DOHH2 (cell line): ENCODE data around the gene FAM118B.

Source experiments
- H3F3A ChIP-seq: fragments of 200-600 bp; sonication (generic), shearing (Covaris generic); 2 replicates; pipeline ENCODE4 v1.6.0; 2016; ENCODE audit warnings: antibody characterized with exemption, mild to moderate bottlenecking; ENCODE audit not compliant: control insufficient read depth, insufficient read depth
- H3K27ac ChIP-seq: fragments of 200-600 bp; sonication (generic); 2 replicates; pipeline ENCODE4 v1.5.1; 2014; ENCODE audit warnings: low read depth, mild to moderate bottlenecking, low read length, moderate library complexity
- H3K27me3 ChIP-seq: fragments of 200-600 bp; sonication (generic); 2 replicates; pipeline ENCODE4 v1.6.1; 2014; ENCODE audit warnings: mild to moderate bottlenecking, low read length, mixed read lengths; ENCODE audit not compliant: control insufficient read depth
- H3K36me3 ChIP-seq: fragments of 200-600 bp; sonication (generic); 2 replicates; pipeline ENCODE4 v1.6.1; 2014; ENCODE audit warnings: mild to moderate bottlenecking, low read length, moderate library complexity, mixed read lengths; ENCODE audit not compliant: control insufficient read depth
- H3K4me1 ChIP-seq: fragments of 200-600 bp; sonication (generic); 2 replicates; pipeline ENCODE4 v1.6.1; 2014; ENCODE audit warnings: mild to moderate bottlenecking, low read length, mixed read lengths; ENCODE audit not compliant: control insufficient read depth
- H3K4me2 ChIP-seq: fragments of 200-600 bp; sonication (generic); 2 replicates; pipeline ENCODE4 v1.6.0; 2014; ENCODE audit warnings: mild to moderate bottlenecking, low read length, moderate library complexity
- H3K4me3 ChIP-seq: fragments of 200-600 bp; sonication (generic); 2 replicates; pipeline ENCODE4 v1.5.1; 2014; ENCODE audit warnings: mild to moderate bottlenecking, low read length, mixed read lengths
- H3K79me2 ChIP-seq: fragments of 200-600 bp; sonication (generic); 2 replicates; pipeline ENCODE4 v1.6.1; 2014; ENCODE audit warnings: mild to moderate bottlenecking, low read length, mixed read lengths; ENCODE audit not compliant: control insufficient read depth
- H3K9me2 ChIP-seq: fragments of 200-600 bp; sonication (generic); replicated peaks from 2 replicates; pipeline ENCODE4 v1.6.1; 2014; ENCODE audit warnings: mild to moderate bottlenecking, low read length, mixed read lengths; ENCODE audit not compliant: control insufficient read depth
- H3K9me3 ChIP-seq: fragments of 200-600 bp; sonication (generic); 2 replicates; pipeline ENCODE4 v1.6.1; 2014; ENCODE audit warnings: antibody characterized with exemption, low read length, mixed read lengths; ENCODE audit not compliant: control insufficient read depth, insufficient read depth
- H4K20me1 ChIP-seq: fragments of 200-600 bp; sonication (generic); 2 replicates; pipeline ENCODE4 v1.6.0; 2014; ENCODE audit warnings: low read depth, mild to moderate bottlenecking, antibody characterized with exemption, low read length, moderate library complexity; ENCODE audit not compliant: control insufficient read depth, insufficient read depth
- EZH2phosphoT487 ChIP-seq: fragments of 200-600 bp; sonication (generic); IDR thresholded peaks from 2 replicates; pipeline ENCODE4 v1.6.1; 2017; ENCODE audit warnings: borderline replicate concordance, mild to moderate bottlenecking, antibody characterized with exemption, low read length, moderate library complexity, mixed read lengths
- TF ChIP-seq, protein P1 (sequence below): fragments of 200-600 bp; sonication (generic); IDR thresholded peaks from one replicate; pipeline ENCODE4 v1.5.1; 2014; ENCODE audit warnings: antibody characterized with exemption, mild to moderate bottlenecking, low read depth, low read length; ENCODE audit not compliant: poor library complexity, severe bottlenecking

FAM118B gene

DNA sequence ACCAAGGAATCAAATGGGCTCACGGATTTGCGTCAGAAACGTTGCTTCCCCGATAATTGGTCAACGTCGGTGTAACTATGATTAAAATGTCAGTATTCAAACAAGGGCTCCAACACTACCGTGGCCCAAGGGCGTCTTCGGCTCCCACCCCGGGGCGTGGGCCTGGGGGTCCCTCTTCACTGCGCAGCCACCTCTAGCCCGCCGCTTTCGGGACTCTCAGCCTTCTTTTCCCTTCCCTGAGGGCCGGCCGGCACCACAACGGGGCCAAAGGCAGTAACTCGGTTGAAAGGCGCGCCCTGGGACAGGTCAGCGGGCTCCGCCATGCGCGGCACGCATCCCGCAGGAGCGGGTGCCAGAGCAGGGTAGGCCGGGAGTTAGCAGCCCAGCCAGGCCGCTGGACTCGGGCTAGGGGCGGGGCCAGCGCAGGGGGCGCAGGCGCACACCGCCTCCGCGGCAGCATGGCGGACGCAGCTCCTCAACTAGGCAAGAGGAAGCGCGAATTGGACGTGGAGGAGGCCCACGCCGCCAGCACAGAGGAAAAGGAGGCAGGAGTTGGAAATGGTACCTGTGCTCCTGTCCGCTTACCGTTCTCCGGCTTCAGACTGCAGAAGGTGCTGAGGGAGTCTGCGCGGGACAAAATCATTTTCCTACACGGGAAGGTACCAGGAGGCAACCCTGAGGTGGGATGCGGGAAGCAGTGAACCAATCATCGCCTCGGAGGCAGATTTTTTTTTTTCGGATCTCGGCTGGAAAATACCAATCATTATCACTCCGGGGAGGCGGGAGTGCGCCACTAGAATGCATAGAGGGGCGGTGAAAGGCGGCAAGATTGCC is 92.3 kb downstream of the FAM118B start, which contains the start of gene DCPS:
TSS of gene DCPS (plus strand) at position 438 of the 834 bp plus-strand sequence. CDS start at position 459, 21 bp downstream.
- H3K4me3 ChIP-seq: peak within 1 kb of the TSS; percentile 92
- H3K4me2 ChIP-seq: peak within 1 kb of the TSS; percentile 96
- no peaks in the 10 kb centered on the region for H3K9me3 ChIP-seq
- peak within 1 kb of the TSS; percentile 61 for H3K27ac ChIP-seq
- no peaks in the 10 kb centered on the region for H3K27me3 ChIP-seq
- TF ChIP-seq EZH2phosphoT487: no peak
- TF ChIP-seq, protein P1, sequence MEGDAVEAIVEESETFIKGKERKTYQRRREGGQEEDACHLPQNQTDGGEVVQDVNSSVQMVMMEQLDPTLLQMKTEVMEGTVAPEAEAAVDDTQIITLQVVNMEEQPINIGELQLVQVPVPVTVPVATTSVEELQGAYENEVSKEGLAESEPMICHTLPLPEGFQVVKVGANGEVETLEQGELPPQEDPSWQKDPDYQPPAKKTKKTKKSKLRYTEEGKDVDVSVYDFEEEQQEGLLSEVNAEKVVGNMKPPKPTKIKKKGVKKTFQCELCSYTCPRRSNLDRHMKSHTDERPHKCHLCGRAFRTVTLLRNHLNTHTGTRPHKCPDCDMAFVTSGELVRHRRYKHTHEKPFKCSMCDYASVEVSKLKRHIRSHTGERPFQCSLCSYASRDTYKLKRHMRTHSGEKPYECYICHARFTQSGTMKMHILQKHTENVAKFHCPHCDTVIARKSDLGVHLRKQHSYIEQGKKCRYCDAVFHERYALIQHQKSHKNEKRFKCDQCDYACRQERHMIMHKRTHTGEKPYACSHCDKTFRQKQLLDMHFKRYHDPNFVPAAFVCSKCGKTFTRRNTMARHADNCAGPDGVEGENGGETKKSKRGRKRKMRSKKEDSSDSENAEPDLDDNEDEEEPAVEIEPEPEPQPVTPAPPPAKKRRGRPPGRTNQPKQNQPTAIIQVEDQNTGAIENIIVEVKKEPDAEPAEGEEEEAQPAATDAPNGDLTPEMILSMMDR: no peak
- peaks cover 21% of the 10 kb centered on the region for H3K4me1 ChIP-seq
- H3F3A ChIP-seq: 0 out of 2 replicates have a peak, but pooled peaks cover 2% of the 10 kb centered on the region
- no peaks in the 10 kb centered on the region for H4K20me1 ChIP-seq
- H3K9me2 ChIP-seq: no peaks in the 10 kb centered on the region
- H3K36me3 ChIP-seq: peaks cover 28% of the 10 kb centered on the region
- peaks cover 58% of the 10 kb centered on the region for H3K79me2 ChIP-seq

DNA sequence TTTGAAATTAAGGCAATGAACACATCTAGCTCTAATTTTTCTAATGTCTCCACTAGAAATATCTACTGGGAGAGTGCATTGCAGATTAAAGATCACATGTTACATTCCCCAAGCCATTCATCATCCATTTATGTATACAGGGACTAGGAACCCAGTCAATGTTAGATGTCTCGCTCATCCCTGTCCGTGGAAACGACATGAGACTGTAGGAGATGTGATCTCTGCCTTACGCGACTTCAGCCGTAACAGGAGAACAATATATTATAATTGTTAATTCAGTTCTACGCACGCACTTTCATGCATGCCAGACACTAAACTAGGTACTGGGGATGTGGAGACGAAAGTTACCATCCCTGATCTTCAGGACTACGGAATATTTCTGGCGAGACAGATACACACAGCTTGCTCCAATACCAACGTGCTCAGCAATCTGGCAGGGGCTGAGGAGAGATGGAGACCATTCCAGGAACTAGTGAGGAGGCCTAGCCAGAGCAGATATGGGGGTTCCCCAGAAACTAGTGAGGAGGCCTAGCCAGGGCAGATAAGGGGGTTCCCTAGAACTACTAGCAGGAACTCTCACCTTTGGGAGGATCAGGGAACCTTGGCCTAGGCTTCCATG is 93.0 kb downstream of the FAM118B start:
- peak overlapping the region; percentile 92 for H3K4me3 ChIP-seq
- H3K36me3 ChIP-seq: peaks cover 29% of the 10 kb centered on the region
- peak overlapping the region; percentile 96 for H3K4me2 ChIP-seq
- H3K27me3 ChIP-seq: no peaks in the 10 kb centered on the region
- H3F3A ChIP-seq: 0 out of 2 replicates have a peak, but pooled peaks cover 2% of the 10 kb centered on the region
- H3K4me1 ChIP-seq: peaks cover 21% of the 10 kb centered on the region
- no peaks in the 10 kb centered on the region for H3K9me2 ChIP-seq
- no peaks in the 10 kb centered on the region for H3K9me3 ChIP-seq
- H3K79me2 ChIP-seq: peaks cover 58% of the 10 kb centered on the region
- H4K20me1 ChIP-seq: no peaks in the 10 kb centered on the region
- peak overlapping the region; percentile 61 for H3K27ac ChIP-seq
- no peak for TF ChIP-seq EZH2phosphoT487
- TF ChIP-seq, protein P1: no peak

DNA sequence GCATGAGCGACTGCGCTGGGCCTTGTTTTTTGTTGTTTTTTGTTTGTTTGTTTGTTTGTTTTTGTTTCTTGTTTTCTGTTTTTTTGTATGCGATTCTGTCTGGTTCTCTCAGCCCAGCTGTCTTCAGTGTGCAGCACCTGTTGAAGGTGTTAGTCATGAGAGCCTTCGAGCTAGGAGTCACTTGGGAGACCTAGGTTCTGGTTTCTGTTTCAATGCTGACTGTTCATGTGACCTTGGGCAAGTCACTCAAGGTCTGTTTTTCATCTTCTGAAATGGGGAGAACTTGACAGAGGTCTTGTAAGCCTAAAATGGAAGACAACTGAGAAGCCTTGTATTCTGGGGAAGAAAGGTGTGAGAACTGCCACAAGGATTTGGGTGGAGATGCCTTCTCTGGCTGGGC is 94.1 kb downstream of the FAM118B start:
- peak overlapping the region; percentile 38; the same call in 1 of the 2 replicates for H3K4me2 ChIP-seq
- H3K27me3 ChIP-seq: no peaks in the 10 kb centered on the region
- peaks cover 53% of the 10 kb centered on the region for H3K79me2 ChIP-seq
- H3K4me1 ChIP-seq: peaks cover 21% of the 10 kb centered on the region
- H3F3A ChIP-seq: 0 out of 2 replicates have a peak, but pooled peaks cover 2% of the 10 kb centered on the region
- H3K27ac ChIP-seq: no peak overlapping the region
- TF ChIP-seq EZH2phosphoT487: no peak
- TF ChIP-seq, protein P1: no peak
- peak overlapping the region; percentile 13; the same call in 1 of the 2 replicates for H3K4me3 ChIP-seq
- H3K9me2 ChIP-seq: no peaks in the 10 kb centered on the region
- H3K36me3 ChIP-seq: peaks cover 37% of the 10 kb centered on the region
- no peaks in the 10 kb centered on the region for H3K9me3 ChIP-seq
- no peaks in the 10 kb centered on the region for H4K20me1 ChIP-seq
